IMR-90 (cell line): ENCODE data around the gene SSX2IP. TPM values are rescaled to one million over a fixed set of nuclear protein-coding genes. Genes with fewer than 3 reads are reported as not detected.

ENCODE experiments used
- ATAC-seq: fragments of 200-7000 bp; cut with Tn5 transposase; 2 replicates; pipeline ENCODE4 v1.9.1; 2020; ENCODE audit warnings: low read depth, mild to moderate bottlenecking, moderate library complexity
- BruUV-seq: library from RNA; stranded (reverse); fragments of 400-500 nt; replicated peaks from 2 replicates; lab custom pipeline; 2021; lab: Mats Ljungman, UMichigan
- CTCF ChIA-PET: fragments of 300-600 bp; formaldehyde crosslinking; extraction: SDS; loops from one replicate; lab custom pipeline; 2021; ENCODE audit warnings: antibody characterized with exemption; lab: Yijun Ruan, JAX
- POLR2A ChIA-PET: fragments of 300-600 bp; sonication (Branson Sonifier 250); formaldehyde crosslinking; loops from one replicate; lab custom pipeline; 2022; ENCODE audit warnings: antibody characterized with exemption; ENCODE audit not compliant: unreplicated experiment; lab: Charles Lee
- DNase-seq: peaks from one replicate; pipeline ENCODE4 v3.0.0; 2013
- H2AFZ ChIP-seq: replicated peaks from 2 replicates; pipeline ENCODE3; 2013; ENCODE audit warnings: low read length, mild to moderate bottlenecking; ENCODE audit not compliant: poor library complexity
- H2AK5ac ChIP-seq: 2 replicates; pipeline ENCODE4 v1.6.1; 2013; ENCODE audit warnings: low read depth, low read length, inconsistent platforms
- H2AK9ac ChIP-seq: replicated peaks from 2 replicates; pipeline ENCODE3; 2013; ENCODE audit warnings: mild to moderate bottlenecking, low read depth, low read length, moderate library complexity; ENCODE audit not compliant: poor library complexity
- H2BK120ac ChIP-seq: 2 replicates; pipeline ENCODE4 v1.6.1; 2013; ENCODE audit warnings: low read depth, low read length, inconsistent platforms
- H2BK15ac ChIP-seq: 3 replicates; pipeline ENCODE4 v1.6.1; 2013; ENCODE audit warnings: low read depth, low read length, inconsistent platforms
- H2BK20ac ChIP-seq: 2 replicates; pipeline ENCODE4 v1.6.1; 2013; ENCODE audit warnings: low read depth, mild to moderate bottlenecking, inconsistent platforms, low read length, moderate library complexity
- H2BK5ac ChIP-seq: 2 replicates; pipeline ENCODE4 v1.6.1; 2013; ENCODE audit warnings: mild to moderate bottlenecking, low read depth, low read length, inconsistent platforms; ENCODE audit not compliant: poor library complexity, severe bottlenecking
- H3K14ac ChIP-seq: replicated peaks from 2 replicates; pipeline ENCODE4 v1.6.1; 2013; ENCODE audit warnings: low read depth, low read length, inconsistent platforms
- H3K18ac ChIP-seq: 2 replicates; pipeline ENCODE4 v1.6.1; 2013; ENCODE audit warnings: low read depth, low read length, control low read depth
- H3K23ac ChIP-seq: 2 replicates; pipeline ENCODE4 v1.6.1; 2013; ENCODE audit warnings: low read depth, low read length, inconsistent platforms
- H3K27ac ChIP-seq: 2 replicates; pipeline ENCODE4 v1.5.1; 2013; ENCODE audit warnings: mild to moderate bottlenecking, control low read depth, low read length; ENCODE audit not compliant: insufficient read depth
- H3K27me3 ChIP-seq: 2 replicates; pipeline ENCODE4 v1.6.1; 2013; ENCODE audit warnings: low read length; ENCODE audit not compliant: control insufficient read depth, insufficient read depth
- H3K36me3 ChIP-seq: 2 replicates; pipeline ENCODE4 v1.6.1; 2013; ENCODE audit warnings: low read length, mixed read lengths; ENCODE audit not compliant: control insufficient read depth, insufficient read depth
- H3K4ac ChIP-seq: 2 replicates; pipeline ENCODE4 v1.6.1; 2013; ENCODE audit warnings: low read depth, low read length, inconsistent platforms
- H3K4me1 ChIP-seq: 2 replicates; pipeline ENCODE4 v1.6.1; 2013; ENCODE audit warnings: low read length, mixed read lengths; ENCODE audit not compliant: control insufficient read depth, insufficient read depth
- H3K4me2 ChIP-seq: 2 replicates; pipeline ENCODE4 v1.6.1; 2013; ENCODE audit warnings: low read depth, mild to moderate bottlenecking, control low read depth, low read length, moderate library complexity
- H3K4me3 ChIP-seq: 2 replicates; pipeline ENCODE4 v1.5.1; 2013; ENCODE audit warnings: low read depth, mild to moderate bottlenecking, control low read depth, low read length, moderate library complexity; ENCODE audit not compliant: insufficient read depth
- H3K56ac ChIP-seq: 2 replicates; pipeline ENCODE4 v1.6.1; 2013; ENCODE audit warnings: low read length, inconsistent platforms; ENCODE audit not compliant: insufficient read depth; ENCODE audit errors: extremely low read depth
- H3K79me1 ChIP-seq, 2 experiments: 2 replicates each; pipeline ENCODE4 v1.6.1; 2013; ENCODE audit warnings: low read length in 2 of 2, inconsistent platforms in 1 of 2, low read depth in 1 of 2
- H3K9ac ChIP-seq: 2 replicates; pipeline ENCODE4 v1.6.1; 2013; ENCODE audit warnings: low read depth, low read length, control low read depth
- H3K9me1 ChIP-seq: 2 replicates; pipeline ENCODE4 v1.6.1; 2013; ENCODE audit warnings: low read length, inconsistent platforms; ENCODE audit not compliant: insufficient read depth
- H3K9me3 ChIP-seq: 2 replicates; pipeline ENCODE4 v1.6.1; 2013; ENCODE audit warnings: low read length; ENCODE audit not compliant: control insufficient read depth, insufficient read depth
- H4K20me1 ChIP-seq: 2 replicates; pipeline ENCODE4 v1.6.1; 2013; ENCODE audit warnings: low read length, inconsistent platforms; ENCODE audit not compliant: insufficient read depth
- H4K5ac ChIP-seq: 2 replicates; pipeline ENCODE4 v1.6.1; 2013; ENCODE audit warnings: mild to moderate bottlenecking, low read depth, low read length, control low read depth
- H4K8ac ChIP-seq, 2 experiments: 2 replicates each; pipeline ENCODE4 v1.6.1; 2013; ENCODE audit warnings: low read depth in 2 of 2, low read length in 2 of 2, control low read depth in 1 of 2, inconsistent platforms in 1 of 2
- H4K91ac ChIP-seq: 2 replicates; pipeline ENCODE4 v1.6.1; 2013; ENCODE audit warnings: low read depth, low read length, inconsistent platforms; ENCODE audit not compliant: insufficient read depth
- BHLHE40 ChIP-seq: fragments of 150-350 bp; IDR thresholded peaks from 2 replicates; pipeline ENCODE4 v1.6.1; 2016; ENCODE audit warnings: mild to moderate bottlenecking, low read depth, low read length
- CEBPB ChIP-seq: IDR thresholded peaks from 2 replicates; pipeline ENCODE4 v1.6.1; 2012; ENCODE audit warnings: low read depth, low read length, improper control_type of control experiment
- CHD1 ChIP-seq: IDR thresholded peaks from 2 replicates; pipeline ENCODE4 v1.6.1; 2012; ENCODE audit warnings: low read depth, low read length, improper control_type of control experiment
- FOS ChIP-seq: fragments of 150-350 bp; IDR thresholded peaks from 2 replicates; pipeline ENCODE4 v1.6.1; 2016; ENCODE audit warnings: low read depth, low read length
- MAFK ChIP-seq: IDR thresholded peaks from 2 replicates; pipeline ENCODE4 v1.6.1; 2012; ENCODE audit warnings: low read depth, low read length, improper control_type of control experiment
- MAZ ChIP-seq: IDR thresholded peaks from 2 replicates; pipeline ENCODE4 v1.6.1; 2012; ENCODE audit warnings: low read depth, mild to moderate bottlenecking, low read length, improper control_type of control experiment, moderate library complexity, borderline replicate concordance
- MXI1 ChIP-seq: IDR thresholded peaks from 2 replicates; pipeline ENCODE4 v1.6.1; 2012; ENCODE audit warnings: low read depth, mild to moderate bottlenecking, low read length, moderate library complexity, borderline replicate concordance
- NFE2L2 ChIP-seq: fragments of 150-350 bp; IDR thresholded peaks from 2 replicates; pipeline ENCODE4 v1.6.1; 2016; ENCODE audit warnings: low read depth, mild to moderate bottlenecking, low read length
- RAD21 ChIP-seq: IDR thresholded peaks from 2 replicates; pipeline ENCODE4 v1.6.1; 2012; ENCODE audit warnings: low read length, improper control_type of control experiment
- WGBS, 2 experiments: methylation state at CpG; one replicate each; pipeline versions ENCODE4 v1.1.5 to v1.1.7; 2013; ENCODE audit warnings: missing lambda C conversion rate in 2 of 2; ENCODE audit not compliant: insufficient read length in 1 of 2; ENCODE audit errors: extremely low coverage in 2 of 2; 5-methylcytosine and 5-hydroxymethylcytosine counted together
- dilution Hi-C: fragments of 300-500 bp; cut with HindIII; formaldehyde crosslinking; loops from one replicate; pipeline ENCODE4 v1.14.3; 2018; ENCODE audit warnings: low sequenced_read_pairs; ENCODE audit not compliant: unreplicated experiment
- in situ Hi-C: fragments of 300-500 bp; cut with MboI; formaldehyde crosslinking; loops from 3 replicates; pipeline ENCODE4 v1.14.3; 2019; ENCODE audit warnings: low sequenced_read_pairs, inconsistent platforms, mixed read lengths
- intact Hi-C: fragments of 100-400 bp; cut with micrococcal nuclease; formaldehyde crosslinking; loops from 2 replicates; pipeline ENCODE4 v1.10.0; 2022
- polyA plus RNA-seq, 3 experiments: library from polyadenylated mRNA; depleted of rRNA; stranded (reverse); fragments of >200 nt; gene quantifications; 2 replicates each; pipeline ENCODE4 v1.2.3, GENCODE V29; 2012; ENCODE audit warnings: low replicate concordance in 1 of 3
- total RNA-seq: library from RNA; depleted of rRNA; stranded (reverse); fragments of >200 nt; gene quantifications from 2 replicates; pipeline ENCODE4 v1.2.3, GENCODE V29; 2012
- TF ChIP-seq, protein P1 (sequence below): conservative IDR thresholded peaks from 2 replicates; pipeline ENCODE4 v1.5.1; 2012; ENCODE audit warnings: mild to moderate bottlenecking, low read depth, low read length, improper control_type of control experiment
- TF ChIP-seq, protein P2 (sequence below): fragments of 150-350 bp; IDR thresholded peaks from 2 replicates; pipeline ENCODE4 v1.6.1; 2017; ENCODE audit warnings: mild to moderate bottlenecking, antibody characterized with exemption, low read length, low read depth

The SSX2IP gene
- total and polyA plus RNA-seq, 2 of the 4 experiments (the other 2 are of a cell fraction) = 7.7 to 13.4 TPM

DNA sequence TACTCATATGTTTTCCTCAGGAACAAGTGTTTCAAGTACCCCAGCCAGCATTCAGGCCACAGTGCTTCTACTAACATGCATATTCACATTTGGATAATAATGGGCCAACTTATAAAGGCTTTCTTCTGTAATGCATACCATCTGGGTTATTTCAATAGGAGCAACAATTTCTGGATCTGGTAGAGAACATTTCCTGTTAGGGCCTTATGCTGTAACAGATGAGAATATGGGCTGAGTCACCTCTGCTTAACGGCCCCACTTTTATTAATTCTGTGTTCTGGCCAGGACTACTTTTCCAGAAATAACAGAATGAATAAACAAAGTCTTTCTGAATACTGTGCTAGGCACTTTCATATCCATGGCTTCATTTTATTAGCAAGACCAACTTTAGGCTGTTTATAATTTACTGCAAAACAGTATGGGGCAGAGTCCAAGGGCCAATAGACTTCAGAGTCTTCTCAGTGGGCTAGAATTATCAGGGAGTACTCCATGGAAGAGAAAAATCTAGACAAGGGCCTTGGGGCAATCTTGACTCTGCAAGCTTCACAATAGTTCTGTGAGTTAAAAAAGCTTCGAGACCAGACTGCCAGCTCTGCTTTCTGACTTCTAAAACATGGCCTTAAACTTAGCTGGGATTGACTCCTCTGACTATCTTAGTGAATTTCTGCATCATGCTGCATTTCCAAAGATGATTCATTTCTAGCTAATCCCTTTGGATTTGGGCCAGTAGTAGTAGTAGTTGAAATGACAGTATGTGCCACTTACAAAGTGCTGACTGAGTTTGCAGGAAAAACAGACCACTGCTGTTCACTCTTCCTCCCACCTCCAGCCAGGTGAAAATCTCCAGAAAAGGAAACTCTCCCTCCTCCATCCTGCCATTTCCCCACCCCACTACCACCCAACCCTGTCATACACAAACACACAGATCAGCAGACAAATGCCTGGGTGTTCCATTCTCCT lies 8.2 kb upstream of the SSX2IP start:
- Histone ChIP-seq H2BK5ac (peak overlapping the region; percentile 94), H3K18ac (peak overlapping the region; percentile 78), H3K4ac (peak overlapping the region; percentile 77), H3K79me1 (no peaks in the 10 kb centered on the region), H3K9ac (peak overlapping the region; percentile 58), H3K9me1 (peaks cover 9% of the 10 kb centered on the region; the same call in 1 of the 2 replicates), H2BK15ac (peak overlapping the region; percentile 63; the same call in 2 of the 3 replicates), H2AK9ac (peak overlapping the region; percentile 47), H2AFZ (peak overlapping the region; percentile 45), H4K91ac (peak overlapping the region; percentile 63; the same call in 1 of the 2 replicates), H2BK20ac (peak overlapping the region; percentile 52; the same call in 1 of the 2 replicates), H3K56ac (peak overlapping the region; percentile 78), H3K23ac (peak overlapping the region; percentile 28; the same call in 1 of the 2 replicates), H2BK120ac (peak overlapping the region; percentile 70), H2AK5ac (peak overlapping the region; percentile 90; the same call in 1 of the 2 replicates), H3K36me3 (no peaks in the 10 kb centered on the region), H3K4me1 (peaks cover 13% of the 10 kb centered on the region), H4K20me1 (no peaks in the 10 kb centered on the region), H3K4me3 (no peak overlapping the region; the same call in 1 of the 2 replicates), H3K9me3 (no peaks in the 10 kb centered on the region), H3K4me2 (peak overlapping the region; percentile 80), H3K27ac (peak overlapping the region; percentile 86), H4K5ac (peak overlapping the region; percentile 52), H4K8ac (peak overlapping the region; percentile 31 to 67; a peak in 2 of 4 replicates), H3K14ac (0 out of 2 replicates have a peak overlapping the region, but pooled peaks have one; percentile 22), H3K27me3 (no peaks in the 10 kb centered on the region)
- in situ Hi-C loops (no loop called here), dilution Hi-C loops (no loop called here), intact Hi-C loops (no loop called here)
- ATAC-seq (peak; percentile 84), DNase-seq (peak; percentile 94)
- TF ChIP-seq CHD1 = no peak
- TF ChIP-seq FOS = peak; percentile 61; the same call in 1 of the 2 replicates
- TF ChIP-seq BHLHE40 = no peak
- no peak for TF ChIP-seq RAD21
- TF ChIP-seq NFE2L2 = 0 out of 2 replicates have a peak, but pooled peaks have one; percentile 21
- TF ChIP-seq MAFK = peak; percentile 74
- TF ChIP-seq CEBPB = peak; percentile 61
- TF ChIP-seq, protein P1, sequence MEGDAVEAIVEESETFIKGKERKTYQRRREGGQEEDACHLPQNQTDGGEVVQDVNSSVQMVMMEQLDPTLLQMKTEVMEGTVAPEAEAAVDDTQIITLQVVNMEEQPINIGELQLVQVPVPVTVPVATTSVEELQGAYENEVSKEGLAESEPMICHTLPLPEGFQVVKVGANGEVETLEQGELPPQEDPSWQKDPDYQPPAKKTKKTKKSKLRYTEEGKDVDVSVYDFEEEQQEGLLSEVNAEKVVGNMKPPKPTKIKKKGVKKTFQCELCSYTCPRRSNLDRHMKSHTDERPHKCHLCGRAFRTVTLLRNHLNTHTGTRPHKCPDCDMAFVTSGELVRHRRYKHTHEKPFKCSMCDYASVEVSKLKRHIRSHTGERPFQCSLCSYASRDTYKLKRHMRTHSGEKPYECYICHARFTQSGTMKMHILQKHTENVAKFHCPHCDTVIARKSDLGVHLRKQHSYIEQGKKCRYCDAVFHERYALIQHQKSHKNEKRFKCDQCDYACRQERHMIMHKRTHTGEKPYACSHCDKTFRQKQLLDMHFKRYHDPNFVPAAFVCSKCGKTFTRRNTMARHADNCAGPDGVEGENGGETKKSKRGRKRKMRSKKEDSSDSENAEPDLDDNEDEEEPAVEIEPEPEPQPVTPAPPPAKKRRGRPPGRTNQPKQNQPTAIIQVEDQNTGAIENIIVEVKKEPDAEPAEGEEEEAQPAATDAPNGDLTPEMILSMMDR = no peak
- TF ChIP-seq MXI1 = no peak
- no peak for TF ChIP-seq MAZ
- TF ChIP-seq, protein P2, sequence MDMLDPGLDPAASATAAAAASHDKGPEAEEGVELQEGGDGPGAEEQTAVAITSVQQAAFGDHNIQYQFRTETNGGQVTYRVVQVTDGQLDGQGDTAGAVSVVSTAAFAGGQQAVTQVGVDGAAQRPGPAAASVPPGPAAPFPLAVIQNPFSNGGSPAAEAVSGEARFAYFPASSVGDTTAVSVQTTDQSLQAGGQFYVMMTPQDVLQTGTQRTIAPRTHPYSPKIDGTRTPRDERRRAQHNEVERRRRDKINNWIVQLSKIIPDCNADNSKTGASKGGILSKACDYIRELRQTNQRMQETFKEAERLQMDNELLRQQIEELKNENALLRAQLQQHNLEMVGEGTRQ = no peak
- POLR2A ChIA-PET = no interaction called here
- CTCF ChIA-PET = no interaction called here
- WGBS, 2 experiments = no CpG with 5 or more reads among the region's 2 CpGs
- BruUV-seq = no TSS peak
